CD14-positive monocyte (primary cell): Measurements from ENCODE around the gene CCNJL. TPM values are rescaled to one million over a fixed set of nuclear protein-coding genes. Genes with fewer than 3 reads are reported as not detected.
A peak's percentile ranks its signal among the peaks of the same experiment; 100 is the strongest.

Source experiments
- DNase-seq, 3 donors: peaks; one replicate each; pipeline ENCODE4 v3.0.0-alpha.2; 2011 to 2022
- H2AFZ ChIP-seq: 2 replicates; pipeline ENCODE4 v1.6.0; 2012; ENCODE audit warnings: mild to moderate bottlenecking, low read depth, low read length, inconsistent platforms; ENCODE audit not compliant: insufficient read depth, poor library complexity, severe bottlenecking
- H3K27ac ChIP-seq, 2 donors: 1 replicate in 1 of 2; 2 replicates in 1 of 2; pipeline ENCODE4 v1.5.1; 2012 to 2013; ENCODE audit warnings: low read length in 2 of 2, control low read depth in 1 of 2, inconsistent platforms in 1 of 2, low read depth in 1 of 2, mild to moderate bottlenecking in 1 of 2
- H3K27me3 ChIP-seq, 2 donors: one replicate each; pipeline versions ENCODE4 v1.6.0 to v1.6.1; 2011 to 2013; ENCODE audit warnings: low read length in 2 of 2; ENCODE audit not compliant: control insufficient read depth in 2 of 2, insufficient read depth in 2 of 2
- H3K36me3 ChIP-seq, 2 donors: replicated peaks in 1 of 2; 1 replicate in 1 of 2; 2 replicates in 1 of 2; pipeline versions ENCODE4 v1.5.1 to v1.6.1; 2012 to 2013; ENCODE audit warnings: low read length in 2 of 2, control low read depth in 1 of 2, inconsistent platforms in 1 of 2, mild to moderate bottlenecking in 1 of 2; ENCODE audit not compliant: insufficient read depth in 2 of 2, control insufficient read depth in 1 of 2
- H3K4me1 ChIP-seq, 2 donors: 1 replicate in 1 of 2; 2 replicates in 1 of 2; pipeline versions ENCODE4 v1.5.1 to v1.6.1; 2012 to 2013; ENCODE audit warnings: low read length in 2 of 2, control low read depth in 1 of 2, inconsistent platforms in 1 of 2, mild to moderate bottlenecking in 1 of 2, moderate library complexity in 1 of 2; ENCODE audit not compliant: insufficient read depth in 2 of 2, control insufficient read depth in 1 of 2
- H3K4me2 ChIP-seq: replicated peaks from 2 replicates; pipeline ENCODE3; 2012; ENCODE audit warnings: low read length, moderate library complexity, mild to moderate bottlenecking; ENCODE audit not compliant: poor library complexity, severe bottlenecking; ENCODE audit errors: extremely low read depth
- H3K4me3 ChIP-seq, 3 experiments: fragments of 200-600 bp in 1 of 3; sonication (generic) in 1 of 3; replicated peaks in 1 of 3; 1 replicate in 2 of 3; 2 replicates in 1 of 3; pipeline ENCODE4 v1.5.1; 2011 to 2013; ENCODE audit warnings: low read length in 3 of 3, mild to moderate bottlenecking in 3 of 3, control low read depth in 2 of 3, low read depth in 2 of 3, inconsistent platforms in 1 of 3, moderate library complexity in 1 of 3
- H3K79me2 ChIP-seq: 2 replicates; pipeline ENCODE4 v1.6.0; 2012; ENCODE audit warnings: mild to moderate bottlenecking, control low read depth, inconsistent platforms, low read length, moderate library complexity; ENCODE audit not compliant: insufficient read depth
- H3K9ac ChIP-seq: 2 replicates; pipeline ENCODE4 v1.6.0; 2017; ENCODE audit warnings: low read length, mild to moderate bottlenecking; ENCODE audit not compliant: insufficient read depth, poor library complexity, severe bottlenecking
- H3K9me3 ChIP-seq, 2 donors: replicated peaks in 1 of 2; 1 replicate in 1 of 2; 2 replicates in 1 of 2; pipeline versions ENCODE4 v1.5.1 to v1.6.1; 2012 to 2013; ENCODE audit warnings: low read length in 2 of 2, control low read depth in 1 of 2; ENCODE audit not compliant: control insufficient read depth in 1 of 2, insufficient read depth in 1 of 2
- H4K20me1 ChIP-seq: 2 replicates; pipeline ENCODE4 v1.6.0; 2012; ENCODE audit warnings: mild to moderate bottlenecking, low read length, control low read depth, moderate library complexity; ENCODE audit not compliant: insufficient read depth
- H3K27ac Mint-ChIP-seq, 7 donors: one replicate each; pipeline ENCODE4 v1.8.0; 2020; ENCODE audit warnings: mild to moderate bottlenecking in 7 of 7, mixed read lengths in 7 of 7, moderate library complexity in 6 of 7, inconsistent platforms in 2 of 7
- H3K27me3 Mint-ChIP-seq, 3 donors: one replicate each; pipeline ENCODE4 v1.8.0; 2021 to 2022; ENCODE audit warnings: low read depth in 3 of 3, mild to moderate bottlenecking in 3 of 3, mixed read lengths in 3 of 3, moderate library complexity in 3 of 3, inconsistent platforms in 1 of 3
- H3K36me3 Mint-ChIP-seq, 2 donors: one replicate each; pipeline ENCODE4 v1.8.0; 2020; ENCODE audit warnings: mixed read lengths in 2 of 2, inconsistent platforms in 1 of 2, mild to moderate bottlenecking in 1 of 2
- H3K4me1 Mint-ChIP-seq: one replicate; pipeline ENCODE4 v1.8.0; 2020; ENCODE audit warnings: mild to moderate bottlenecking, mixed read lengths
- H3K4me3 Mint-ChIP-seq, 2 donors: one replicate each; pipeline ENCODE4 v1.8.0; 2020; ENCODE audit warnings: mild to moderate bottlenecking in 2 of 2, mixed read lengths in 2 of 2, moderate library complexity in 1 of 2
- H3K9me3 Mint-ChIP-seq, 7 donors: one replicate each; pipeline ENCODE4 v1.8.0; 2020 to 2022; ENCODE audit warnings: mixed read lengths in 7 of 7, mild to moderate bottlenecking in 6 of 7, moderate library complexity in 6 of 7, inconsistent platforms in 2 of 7
- CTCF ChIP-seq: fragments of 200-600 bp; IDR thresholded peaks from one replicate; pipeline ENCODE4 v1.8.0; 2022; ENCODE audit warnings: antibody characterized with exemption, mild to moderate bottlenecking
- WGBS: methylation state at CpG from one replicate; pipeline ENCODE4 v1.1.5; 2013; ENCODE audit warnings: missing lambda C conversion rate; ENCODE audit not compliant: insufficient coverage; 5-methylcytosine and 5-hydroxymethylcytosine counted together
- intact Hi-C, 2 donors: fragments of 100-400 bp; cut with micrococcal nuclease; formaldehyde crosslinking; loops; one replicate each; pipeline versions ENCODE4 v1.15.0 to v1.15.1; 2023
- polyA plus RNA-seq, 3 donors: library from polyadenylated mRNA; depleted of rRNA in 1 of 3; unstranded in 2 of 3; stranded (reverse) in 1 of 3; fragments of 300-500 nt in 2 of 3; fragments of >200 nt in 1 of 3; fragmentation: Illumina TruSeq in 2 of 3; gene quantifications; 1 replicate in 2 of 3; 2 replicates in 1 of 3; pipeline ENCODE4 v1.2.3, GENCODE V29; 2012 to 2021

Gene CCNJL
- polyA plus RNA-seq, 3 donors = 0.03 TPM; not detected in 2

GRCh38 chr5:160318409-160318808 lies 6.0 kb upstream of the CCNJL start:
- Histone ChIP-seq H2AFZ (no peak overlapping the region), H3K4me1 (peaks cover 31 to 47% of the 10 kb centered on the region in 2 donors), H3K79me2 (no peaks in the 10 kb centered on the region), H3K4me2 (peak overlapping the region; percentile 6), H3K27me3 (peaks cover 6 to 14% of the 10 kb centered on the region in 2 donors), H3K9me3 (peaks cover 0 to 3% of the 10 kb centered on the region in 2 donors), H3K4me3 (no peak overlapping the region), H3K27ac (no peak overlapping the region), H4K20me1 (no peaks in the 10 kb centered on the region), H3K36me3 (no peaks in the 10 kb centered on the region), H3K9ac (no peak overlapping the region)
- no peak overlapping the region for H3K4me3 Mint-ChIP-seq
- intact Hi-C loops = no loop called here
- peak overlapping the region in 4 of 7 donors; percentile 22 to 77 (median 75) for H3K27ac Mint-ChIP-seq
- peaks cover 15 to 21% (median 16%) of the 10 kb centered on the region in 3 donors for H3K27me3 Mint-ChIP-seq
- no CpG with 5 or more reads among the region's 4 CpGs for WGBS
- peak; percentile 71 to 92 (median 90) for DNase-seq
- peaks cover 0 to 2% of the 10 kb centered on the region in 2 donors for H3K36me3 Mint-ChIP-seq
- peaks cover 0 to 4% (median 0%) of the 10 kb centered on the region in 7 donors for H3K9me3 Mint-ChIP-seq
- H3K4me1 Mint-ChIP-seq = peaks cover 48% of the 10 kb centered on the region
- no peak for TF ChIP-seq CTCF

- H4K20me1 ChIP-seq = no peaks in the 10 kb centered on the region
- Mint-ChIP-seq H3K36me3 (peaks cover 4 to 10% of the 10 kb centered on the region in 2 donors), H3K4me1 (peaks cover 55% of the 10 kb centered on the region), H3K4me3 (no peak overlapping the region), H3K27ac (no peak overlapping the region), H3K27me3 (peaks cover 24 to 30% (median 26%) of the 10 kb centered on the region in 3 donors), H3K9me3 (peaks cover 0 to 9% (median 5%) of the 10 kb centered on the region in 7 donors)
- no peak overlapping the region for H3K4me2 ChIP-seq
- H3K9ac ChIP-seq = no peak overlapping the region
- intact Hi-C loops = no loop called here
- H3K36me3 ChIP-seq = no peaks in the 10 kb centered on the region
- no peak overlapping the region for H3K4me3 ChIP-seq
- no peak for DNase-seq
- peaks cover 36 to 52% of the 10 kb centered on the region in 2 donors for H3K4me1 ChIP-seq
- no peak overlapping the region for H3K27ac ChIP-seq
- H2AFZ ChIP-seq = no peak overlapping the region
- WGBS = 96% methylated on average over 4 of the region's 5 CpGs
- H3K27me3 ChIP-seq = peaks cover 15 to 24% of the 10 kb centered on the region in 2 donors
- H3K79me2 ChIP-seq = no peaks in the 10 kb centered on the region
- peaks cover 0 to 3% of the 10 kb centered on the region in 2 donors for H3K9me3 ChIP-seq
- TF ChIP-seq CTCF = no peak
Observed at GRCh38 chr5:160317434-160317833, 5.1 kb upstream of the CCNJL start.
